ENCODE results near the gene TMTC4. TPM values are rescaled to one million over a fixed set of nuclear protein-coding genes. Genes with fewer than 3 reads are reported as not detected.

TMTC4 gene
- total and polyA plus RNA-seq, 10 of the 15 experiments (the other 5 are each of a cell fraction or from before 2014, with no cell fraction given) = 3.3 to 24.6 (median 14.5) TPM

- no peaks in the 10 kb centered on the region for H3K79me2 ChIP-seq (ENCODE audit: control insufficient read depth, insufficient read depth, low read length)
- intact Hi-C loops (cut with micrococcal nuclease; ENCODE audit: unreplicated experiment) (no loop called here), in situ Hi-C loops (cut with MboI) (no loop called here)
- TF ChIP-seq PKNOX1 (IDR thresholded peaks at IDR 0.05) (no peak), PBX3 (IDR thresholded peaks at IDR 0.05; ENCODE audit: insufficient replicate concordance, low read depth, low read length) (no peak), PAX8 (IDR thresholded peaks at IDR 0.05) (no peak), E2F8 (IDR thresholded peaks at IDR 0.05; ENCODE audit: low read depth, partially characterized antibody) (no peak)
- no peak overlapping the region for H3K9ac ChIP-seq (ENCODE audit: control insufficient read depth, insufficient read depth, low read length)
- no peak overlapping the region for H2AFZ ChIP-seq (ENCODE audit: control insufficient read depth, low read depth, low read length)
- ChIA-PET RAD21 (ENCODE audit: unreplicated experiment) (no interaction called here), SMC1A (ENCODE audit: uncharacterized antibody, unreplicated experiment) (interaction anchor here (1.0 kb wide), 1 partner anchor 9 kb away, joined by 4 read pairs; no protein-coding TSS in a partner anchor), POLR2A (no interaction called here), CTCF (interaction anchor here (0.8 to 1.1 kb wide), 2 partner anchors 10 to 32 kb away, joined by 3 to 7 read pairs; no protein-coding TSS in a partner anchor)
- no peak for ATAC-seq
- no peak overlapping the region for H3K4me2 ChIP-seq (ENCODE audit: control insufficient read depth, insufficient read depth)
- H3K4me1 ChIP-seq (ENCODE audit: control insufficient read depth, insufficient read depth, low read length) = peaks cover 18% of the 10 kb centered on the region
- no peaks in the 10 kb centered on the region for H4K20me1 ChIP-seq (ENCODE audit: control insufficient read depth, insufficient read depth)
- H3K4me3 ChIP-seq = no peak overlapping the region
- no peak for FAIRE-seq
- no TSS peak for BruUV-seq (replicated peaks)
- DNase-seq (ENCODE audit: low read depth, low spot score) = no peak
- 85% methylated on average over 5 of the region's 5 CpGs for WGBS (ENCODE audit: insufficient coverage, insufficient replicate concordance, low lambda C conversion rate, missing lambda C conversion rate)
- H3K27me3 ChIP-seq (replicated peaks in 1 of 2; ENCODE audit: control insufficient read depth in 2 of 2, insufficient read depth in 2 of 2, low read length in 1 of 2) = no peaks in the 10 kb centered on the region
- H3K36me3 ChIP-seq (ENCODE audit: control insufficient read depth in 2 of 2, insufficient read depth in 2 of 2, low read length in 1 of 2) = no peaks in the 10 kb centered on the region
- no peak overlapping the region for H3K27ac ChIP-seq (ENCODE audit: control insufficient read depth, insufficient read depth)
- H3K9me3 ChIP-seq (replicated peaks; ENCODE audit: control insufficient read depth, insufficient read depth, low read length) = no peaks in the 10 kb centered on the region
These were observed 69.5 kb downstream of the TMTC4 start for GRCh38 chr13:100604918-100605710.
